HG03045 (cell line): Measurements from ENCODE around the gene HK1.

ENCODE experiments used
- ATAC-seq: cut with Tn5 transposase; IDR thresholded peaks from one replicate; pipeline ENCODE4 v1.9.1; 2021; ENCODE audit warnings: mild to moderate bottlenecking, moderate library complexity; ENCODE audit not compliant: unreplicated experiment

The HK1 gene

GRCh38 chr10:69415049-69415448, 136.8 kb downstream of the HK1 start:
- no peak for ATAC-seq

- ATAC-seq: no peak
Observed at GRCh38 chr10:69415951-69416350, 137.7 kb downstream of the HK1 start.

GRCh38 chr10:69416695-69417094, 138.4 kb downstream of the HK1 start, which contains the start of gene TACR2:
TSS of gene TACR2 (minus strand) at chr10:69416918. CDS start at chr10:69416323, 595 bp downstream.
- no peak for ATAC-seq

- ATAC-seq: no peak
Observed at GRCh38 chr10:69417542-69417941, 139.2 kb downstream of the HK1 start.

GRCh38 chr10:69418052-69418752, 139.9 kb downstream of the HK1 start:
- ATAC-seq: no peak

GRCh38 chr10:69419096-69419743, 140.9 kb downstream of the HK1 start:
- no peak for ATAC-seq

GRCh38 chr10:69419744-69420126, 141.4 kb downstream of the HK1 start:
- no peak for ATAC-seq

- no peak for ATAC-seq
Observed at GRCh38 chr10:69421611-69422308, 143.5 kb downstream of the HK1 start.

GRCh38 chr10:69422676-69423075, 144.4 kb downstream of the HK1 start:
- ATAC-seq: no peak

GRCh38 chr10:69425041-69425440, 146.7 kb downstream of the HK1 start:
- no peak for ATAC-seq

GRCh38 chr10:69425511-69426298, 147.4 kb downstream of the HK1 start:
- ATAC-seq: no peak

- no peak for ATAC-seq
Observed at GRCh38 chr10:69426376-69426727, 148.1 kb downstream of the HK1 start.

- ATAC-seq: no peak
Observed at GRCh38 chr10:69428165-69428564, 149.9 kb downstream of the HK1 start.

- no peak for ATAC-seq
Observed at GRCh38 chr10:69434169-69434568, 155.9 kb downstream of the HK1 start.

GRCh38 chr10:69434926-69435325, 156.6 kb downstream of the HK1 start:
- no peak for ATAC-seq

- ATAC-seq: no peak
Observed at GRCh38 chr10:69435966-69436520, 157.7 kb downstream of the HK1 start.

GRCh38 chr10:69437321-69438259, 159.3 kb downstream of the HK1 start:
- no peak for ATAC-seq

GRCh38 chr10:69438536-69439349, 160.4 kb downstream of the HK1 start:
- no peak for ATAC-seq

- no peak for ATAC-seq
Observed at GRCh38 chr10:69439350-69439739, 161.0 kb downstream of the HK1 start.
